ENCODE measurements around the gene NOTCH1. TPM values are rescaled to one million over a fixed set of nuclear protein-coding genes. Genes with fewer than 3 reads are reported as not detected.

NOTCH1 gene
- total RNA-seq, 1 donor from 2014 or later: 39.7 TPM

DNA sequence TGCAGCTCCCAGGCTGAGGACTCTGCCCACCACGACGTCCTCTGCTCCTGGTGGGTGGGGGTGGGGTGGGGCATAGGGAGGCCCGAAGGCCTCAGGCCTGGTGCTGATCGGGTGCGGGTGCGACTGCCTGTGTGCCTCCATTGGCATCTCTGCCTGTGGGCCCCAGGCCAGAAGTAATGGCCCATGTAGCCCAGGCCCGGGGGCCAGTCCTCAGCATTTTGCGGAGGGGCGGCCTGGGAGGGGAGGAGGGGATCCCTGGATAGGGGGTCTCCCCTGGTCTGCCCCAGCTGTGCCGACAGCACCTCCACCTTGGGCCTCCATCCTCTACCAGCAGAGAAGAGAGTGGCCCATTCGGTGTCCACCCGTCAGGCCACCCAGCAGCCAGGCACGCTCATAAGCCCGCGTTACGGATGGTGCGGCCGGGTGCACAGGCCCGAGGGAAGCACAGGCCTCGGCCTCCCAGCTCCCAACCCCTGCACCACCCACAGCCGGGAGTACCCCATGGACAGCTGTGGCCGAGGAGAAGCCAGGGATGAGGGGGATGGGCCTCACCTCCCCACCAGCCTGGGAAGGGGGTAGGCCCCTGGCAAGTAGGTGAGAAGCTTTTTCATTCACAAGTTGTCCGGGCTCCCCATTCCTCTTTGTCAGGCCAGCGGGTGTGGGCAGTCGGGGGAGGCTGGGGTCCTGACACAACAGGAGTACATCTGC is 1.8 kb upstream of the NOTCH1 start:
- no peak overlapping the region for H3K4me3 ChIP-seq (ENCODE audit: low read depth, low read length)
- TF ChIP-seq, protein P1, sequence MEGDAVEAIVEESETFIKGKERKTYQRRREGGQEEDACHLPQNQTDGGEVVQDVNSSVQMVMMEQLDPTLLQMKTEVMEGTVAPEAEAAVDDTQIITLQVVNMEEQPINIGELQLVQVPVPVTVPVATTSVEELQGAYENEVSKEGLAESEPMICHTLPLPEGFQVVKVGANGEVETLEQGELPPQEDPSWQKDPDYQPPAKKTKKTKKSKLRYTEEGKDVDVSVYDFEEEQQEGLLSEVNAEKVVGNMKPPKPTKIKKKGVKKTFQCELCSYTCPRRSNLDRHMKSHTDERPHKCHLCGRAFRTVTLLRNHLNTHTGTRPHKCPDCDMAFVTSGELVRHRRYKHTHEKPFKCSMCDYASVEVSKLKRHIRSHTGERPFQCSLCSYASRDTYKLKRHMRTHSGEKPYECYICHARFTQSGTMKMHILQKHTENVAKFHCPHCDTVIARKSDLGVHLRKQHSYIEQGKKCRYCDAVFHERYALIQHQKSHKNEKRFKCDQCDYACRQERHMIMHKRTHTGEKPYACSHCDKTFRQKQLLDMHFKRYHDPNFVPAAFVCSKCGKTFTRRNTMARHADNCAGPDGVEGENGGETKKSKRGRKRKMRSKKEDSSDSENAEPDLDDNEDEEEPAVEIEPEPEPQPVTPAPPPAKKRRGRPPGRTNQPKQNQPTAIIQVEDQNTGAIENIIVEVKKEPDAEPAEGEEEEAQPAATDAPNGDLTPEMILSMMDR (conservative IDR thresholded peaks at IDR 0.05; ENCODE audit: low read depth, low read length): no peak
- DNase-seq (ENCODE audit: low read depth): no peak

DNA sequence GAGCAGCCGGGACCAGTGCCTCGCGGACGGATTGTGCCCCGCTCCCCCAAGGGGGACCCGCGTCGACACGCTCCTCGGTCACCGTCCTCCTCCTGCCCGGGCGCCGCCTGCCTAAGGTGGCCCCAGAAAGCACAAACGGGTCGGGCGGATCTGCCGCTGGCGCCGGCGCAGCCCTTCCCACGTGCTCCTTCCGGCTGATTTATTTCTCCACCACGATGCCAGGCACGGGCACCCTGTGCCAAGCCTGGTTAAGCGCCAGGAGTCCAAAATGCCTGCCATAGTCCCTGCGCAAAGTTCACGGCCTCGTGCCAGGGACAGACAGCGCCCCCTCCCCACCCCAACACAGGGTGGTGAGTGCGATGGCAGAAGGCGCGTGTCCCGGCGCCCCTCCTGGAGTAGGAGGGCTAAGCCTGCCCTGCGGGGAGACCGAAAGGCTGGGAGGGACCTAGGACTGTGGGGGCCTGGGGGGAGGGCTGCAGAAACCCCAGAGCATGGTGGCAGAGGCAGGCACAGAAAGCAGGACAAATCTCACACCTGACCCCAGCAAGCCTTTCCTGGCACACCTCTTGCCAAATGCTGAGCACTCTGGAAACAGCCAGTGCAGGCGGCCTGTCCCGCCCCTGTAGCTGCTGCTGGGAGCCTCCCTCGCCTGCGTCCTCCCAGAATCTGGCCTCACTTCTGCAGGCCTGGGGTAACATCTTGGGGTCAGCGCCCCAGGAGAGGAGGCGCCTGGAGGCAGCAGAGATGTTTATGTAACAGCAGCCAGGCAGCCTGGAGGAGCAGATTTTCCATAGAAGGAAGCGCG is 1.1 kb upstream of the NOTCH1 start:
- no peak for DNase-seq (ENCODE audit: low read depth)

DNA sequence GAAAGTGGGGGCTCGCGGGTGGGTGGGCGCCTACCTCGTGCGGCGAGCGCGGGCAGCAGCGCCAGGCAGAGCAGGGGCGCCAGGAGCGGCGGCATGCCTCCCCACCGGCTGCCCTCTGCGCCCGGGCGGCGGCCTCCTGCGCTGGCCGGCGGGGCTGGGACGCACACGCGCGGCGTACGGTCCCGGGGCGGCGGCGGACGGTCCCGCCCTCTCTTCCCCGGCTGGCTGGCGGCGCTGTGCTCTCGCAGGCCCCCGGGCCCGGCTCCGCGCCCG is 220 bp downstream of the NOTCH1 start:
- DNase-seq (ENCODE audit: low read depth): no peak
- H3K4me3 ChIP-seq (ENCODE audit: low read depth, low read length): peak overlapping the region; percentile 74
- TF ChIP-seq, protein P1 (conservative IDR thresholded peaks at IDR 0.05; ENCODE audit: low read depth, low read length): no peak

More for the DNA sequence above, 1.1 kb upstream of the NOTCH1 start:
- TF ChIP-seq, protein P1 (conservative IDR thresholded peaks at IDR 0.05; ENCODE audit: low read depth, low read length): no peak
- H3K4me3 ChIP-seq (ENCODE audit: low read depth, low read length): peak overlapping the region; percentile 64

DNA sequence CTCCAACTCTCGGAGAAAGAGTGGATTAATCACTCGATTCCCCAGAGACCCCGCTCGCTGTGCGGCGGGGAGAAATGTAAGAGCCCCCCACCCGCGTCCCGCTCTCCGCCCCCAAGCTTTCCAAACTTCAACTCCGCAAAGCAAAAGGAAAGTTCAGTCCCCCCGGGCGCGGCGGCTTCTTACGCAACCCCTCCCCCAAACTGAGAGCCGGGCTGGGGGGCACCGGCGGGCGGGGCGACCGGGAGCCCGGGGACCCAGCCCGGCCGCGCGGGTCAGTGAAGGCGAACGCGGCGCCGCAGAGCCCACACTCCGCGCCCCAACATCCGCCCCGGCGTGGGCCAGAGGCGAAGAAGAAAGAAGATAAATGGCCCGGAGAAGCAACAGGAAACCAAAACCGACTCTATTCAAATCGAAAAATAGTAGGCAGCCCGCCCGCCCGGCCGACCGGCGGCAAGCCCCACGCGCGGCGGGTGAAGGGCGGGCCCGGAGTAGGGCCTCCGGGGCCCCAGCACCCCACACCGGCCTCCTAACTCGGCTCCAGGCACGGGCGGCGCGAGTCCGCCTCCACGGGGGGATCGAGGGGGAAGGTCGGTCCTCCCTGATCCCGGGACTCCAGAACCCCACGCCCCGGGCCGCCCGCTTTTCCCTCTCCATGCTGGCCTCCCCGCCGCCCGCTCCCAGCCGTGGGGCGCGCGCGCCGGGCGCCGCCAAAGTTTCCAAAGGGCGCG is 720 bp downstream of the NOTCH1 start:
- H3K4me3 ChIP-seq (ENCODE audit: low read depth, low read length): peak overlapping the region; percentile 74
- TF ChIP-seq, protein P1 (conservative IDR thresholded peaks at IDR 0.05; ENCODE audit: low read depth, low read length): no peak
- no peak for DNase-seq (ENCODE audit: low read depth)

DNA sequence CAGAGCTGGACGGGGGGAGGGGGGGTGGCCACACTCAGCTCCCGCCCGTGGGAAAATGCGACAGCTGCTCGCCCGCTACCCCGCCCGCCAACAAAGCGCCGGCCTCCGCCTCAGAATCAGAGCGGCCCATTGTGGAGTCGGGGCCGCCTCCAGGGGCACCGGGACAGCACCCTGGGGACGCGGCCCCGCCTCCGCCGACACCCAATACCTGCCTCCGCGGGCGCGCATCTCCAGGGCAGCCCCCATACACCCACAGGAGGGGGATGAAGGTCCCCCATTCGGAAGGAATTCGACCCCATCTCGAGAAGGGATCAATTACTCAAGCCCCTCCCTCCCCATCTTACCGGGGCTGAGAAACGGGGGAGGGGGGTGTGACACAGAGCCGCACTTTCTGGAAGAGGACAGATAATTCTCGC is 1.3 kb downstream of the NOTCH1 start:
- peak overlapping the region; percentile 74 for H3K4me3 ChIP-seq (ENCODE audit: low read depth, low read length)
- DNase-seq (ENCODE audit: low read depth): no peak
- TF ChIP-seq, protein P1 (conservative IDR thresholded peaks at IDR 0.05; ENCODE audit: low read depth, low read length): no peak

DNA sequence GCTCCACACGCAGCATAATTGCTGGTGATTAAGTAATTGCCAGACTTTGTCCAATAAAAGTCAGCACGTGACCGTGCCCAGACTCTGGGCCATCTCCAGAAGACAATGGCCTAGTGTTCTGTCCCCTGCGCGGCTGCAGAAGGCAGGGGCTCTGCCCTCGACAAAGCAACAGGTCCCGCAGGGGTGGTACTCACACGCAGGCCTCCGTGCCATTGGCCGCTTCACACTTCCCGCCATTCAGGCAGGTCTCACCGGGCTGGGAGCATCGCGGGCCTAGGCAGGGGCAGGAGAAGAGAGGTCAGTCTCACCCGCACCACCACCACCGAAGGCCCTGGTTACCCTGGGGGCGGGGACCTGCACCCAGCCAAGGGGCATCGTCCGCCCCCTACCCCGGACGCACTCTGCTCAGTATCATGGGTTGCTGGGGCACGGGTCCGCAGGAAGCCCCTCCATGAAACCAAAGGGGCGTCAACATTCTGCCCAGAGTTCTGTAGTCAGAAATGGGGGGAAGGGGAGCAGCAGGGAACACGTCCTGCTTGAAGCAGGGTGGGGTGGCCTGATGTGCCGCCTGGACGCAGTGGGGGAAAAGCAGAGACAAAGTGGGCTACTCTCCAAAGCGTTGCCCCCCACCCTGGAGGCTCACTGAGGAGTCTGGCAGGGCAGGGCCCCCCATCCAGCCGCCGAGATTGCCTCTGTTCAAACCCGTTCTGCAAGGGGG is 1.9 kb downstream of the NOTCH1 start:
- no peak for DNase-seq (ENCODE audit: low read depth)
- TF ChIP-seq, protein P1 (conservative IDR thresholded peaks at IDR 0.05; ENCODE audit: low read depth, low read length): no peak
- H3K4me3 ChIP-seq (ENCODE audit: low read depth, low read length): peak overlapping the region; percentile 74
